Stimulated activated CD4-positive, alpha-beta T cell treated with anti-CD3 and anti-CD28 coated beads, Interleukin-1b, Interleukin-23, amount 100 ng/mL, for 4 hours (primary cell): ENCODE data around the gene PDZD7.
"Not testable (repeated sequence)": the region's sequence is repeated elsewhere in the genome, so short reads cannot be mapped to it uniquely, and the experiment has no call there.

Source experiments
- DNase-seq, 2 donors: peaks; one replicate each; pipeline ENCODE4 v3.0.0-alpha.2; 2020; ENCODE audit warnings: low read depth in 2 of 2

PDZD7 gene

DNA sequence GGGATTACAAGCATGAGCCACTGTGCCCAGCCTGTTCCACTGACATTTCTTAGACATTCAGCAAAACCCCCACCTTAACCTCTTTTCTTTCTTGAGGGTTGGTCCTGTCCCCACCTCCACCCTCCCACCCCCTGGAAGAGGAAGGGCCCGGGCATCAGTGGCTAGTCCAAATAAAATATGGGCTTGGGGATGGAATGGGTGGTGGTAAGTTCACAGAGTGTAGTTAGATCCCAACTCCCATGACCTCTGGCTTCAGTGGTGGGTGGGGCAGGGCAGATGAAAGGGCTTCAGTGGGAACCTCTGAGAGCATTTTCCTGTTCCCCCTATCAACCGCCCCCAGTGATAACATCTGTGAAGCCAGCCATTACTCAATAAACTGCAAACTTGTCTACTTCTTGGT lies 9.9 kb upstream of the PDZD7 start:
- DNase-seq: no peak

- DNase-seq: no peak
Measured at GRCh38 chr10:101040061-101040460, 9.1 kb upstream of the PDZD7 start.

DNA sequence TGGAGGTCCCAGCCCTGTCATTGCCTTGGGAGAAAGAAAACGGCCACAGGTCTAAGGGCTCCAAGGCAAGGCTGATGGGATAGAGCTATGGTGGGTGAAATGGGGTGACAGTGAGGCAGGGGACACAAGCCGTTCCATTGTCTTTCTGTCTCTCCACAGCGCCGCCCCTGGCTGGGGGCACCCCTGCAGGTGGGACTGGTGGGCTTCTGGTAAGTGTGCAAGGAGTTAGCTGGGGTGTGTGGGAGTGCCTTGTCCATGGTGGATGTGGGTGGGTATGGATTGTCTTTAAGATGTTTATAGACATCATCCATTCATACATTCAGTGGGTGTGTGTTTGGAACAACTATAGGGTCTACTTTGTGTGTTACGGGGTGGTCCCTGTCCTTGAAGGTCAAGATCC lies 7.6 kb upstream of the PDZD7 start:
- DNase-seq: no peak

DNA sequence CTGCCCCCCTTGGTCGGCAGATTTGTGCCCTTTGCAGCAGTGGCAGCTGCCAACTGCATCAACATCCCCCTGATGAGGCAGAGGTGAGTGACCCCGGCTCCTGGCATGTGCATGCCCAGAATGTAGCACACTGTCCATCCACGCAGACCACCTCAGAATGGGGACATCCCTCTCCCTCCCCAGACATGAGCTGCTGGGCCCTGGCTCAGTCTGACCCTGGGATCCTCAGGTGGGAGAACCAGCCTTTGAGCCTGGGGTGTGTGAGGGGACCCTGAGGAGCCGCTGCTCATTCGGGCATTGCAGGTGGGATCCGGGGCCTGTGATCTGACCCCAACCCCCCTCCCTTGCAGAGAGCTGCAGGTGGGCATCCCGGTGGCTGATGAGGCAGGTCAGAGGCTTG lies 5.8 kb upstream of the PDZD7 start:
- DNase-seq: no peak

GRCh38 chr10:101035916-101036702 lies 5.2 kb upstream of the PDZD7 start:
- DNase-seq: no peak

DNA sequence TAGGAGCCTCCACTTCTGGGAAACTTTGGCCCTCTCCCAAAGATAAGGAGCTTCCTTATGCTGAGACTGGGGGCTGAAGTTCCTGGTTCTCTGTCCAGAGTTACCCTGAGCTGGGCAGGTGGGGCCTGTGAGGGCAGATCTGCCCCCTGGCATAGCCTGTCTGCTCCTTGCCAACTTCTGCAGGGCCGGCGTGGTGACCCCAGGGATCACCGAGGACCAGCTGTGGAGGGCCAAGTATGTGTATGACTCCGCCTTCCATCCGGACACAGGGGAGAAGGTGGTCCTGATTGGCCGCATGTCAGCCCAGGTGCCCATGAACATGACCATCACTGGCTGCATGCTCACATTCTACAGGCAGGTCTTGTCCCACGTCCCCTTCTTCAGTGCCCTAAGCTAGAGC lies 4.4 kb upstream of the PDZD7 start:
- no peak for DNase-seq

- DNase-seq: not testable (repeated sequence)
Measured at GRCh38 chr10:101034404-101034803, 3.5 kb upstream of the PDZD7 start.

DNA sequence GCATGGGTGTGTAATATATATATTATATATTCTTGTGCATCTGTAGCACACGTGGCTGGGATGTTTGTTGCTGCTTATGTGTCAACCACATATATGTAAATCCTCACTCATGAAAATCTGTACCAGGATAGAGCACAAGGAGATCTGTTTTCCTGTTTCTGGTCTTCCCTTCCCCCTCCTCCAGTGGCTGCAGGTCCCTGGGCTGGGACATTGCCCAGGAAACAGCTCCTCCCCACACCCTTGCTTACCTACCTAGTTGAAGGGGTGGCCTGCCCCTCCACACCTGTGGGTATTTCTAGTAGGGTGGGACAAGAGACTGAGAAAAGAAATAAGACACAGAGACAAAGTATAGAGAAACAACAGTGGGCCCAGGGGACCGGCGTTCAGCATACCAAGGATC lies 2.3 kb upstream of the PDZD7 start:
- no peak for DNase-seq

DNA sequence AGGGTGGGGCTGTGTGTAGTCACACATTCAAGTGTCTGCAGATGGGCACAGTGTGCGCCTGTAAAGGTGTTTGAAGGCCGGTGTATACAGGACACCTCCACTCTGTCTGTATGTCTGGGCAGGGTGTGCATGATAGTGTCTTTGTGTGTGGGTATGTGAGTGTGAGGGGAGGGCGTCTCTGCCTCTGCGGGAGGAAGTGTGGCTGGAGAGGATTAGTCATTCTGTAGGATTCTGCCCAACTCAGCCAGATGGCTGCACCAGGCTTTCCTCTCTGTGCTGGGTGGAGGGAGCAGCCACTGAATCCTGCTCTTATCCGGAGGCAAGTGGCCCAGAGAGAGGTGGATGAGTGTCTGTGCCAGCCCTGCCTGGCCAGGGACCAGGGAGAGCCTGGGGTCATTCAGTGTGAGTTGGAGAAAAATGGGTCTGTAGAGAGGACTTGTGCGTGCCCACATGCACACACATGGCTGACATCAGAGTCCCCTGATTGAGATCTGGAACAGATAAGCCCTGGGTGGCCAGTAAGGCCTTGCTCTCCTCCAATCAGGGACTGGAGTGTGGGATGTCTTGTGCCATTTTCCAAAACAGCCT lies 1.8 kb upstream of the PDZD7 start:
- peak in 1 of 2 donors; percentile 53 for DNase-seq

GRCh38 chr10:101031796-101032636 lies 1.1 kb upstream of the PDZD7 start:
- DNase-seq: peak; percentile 57 to 60

DNA sequence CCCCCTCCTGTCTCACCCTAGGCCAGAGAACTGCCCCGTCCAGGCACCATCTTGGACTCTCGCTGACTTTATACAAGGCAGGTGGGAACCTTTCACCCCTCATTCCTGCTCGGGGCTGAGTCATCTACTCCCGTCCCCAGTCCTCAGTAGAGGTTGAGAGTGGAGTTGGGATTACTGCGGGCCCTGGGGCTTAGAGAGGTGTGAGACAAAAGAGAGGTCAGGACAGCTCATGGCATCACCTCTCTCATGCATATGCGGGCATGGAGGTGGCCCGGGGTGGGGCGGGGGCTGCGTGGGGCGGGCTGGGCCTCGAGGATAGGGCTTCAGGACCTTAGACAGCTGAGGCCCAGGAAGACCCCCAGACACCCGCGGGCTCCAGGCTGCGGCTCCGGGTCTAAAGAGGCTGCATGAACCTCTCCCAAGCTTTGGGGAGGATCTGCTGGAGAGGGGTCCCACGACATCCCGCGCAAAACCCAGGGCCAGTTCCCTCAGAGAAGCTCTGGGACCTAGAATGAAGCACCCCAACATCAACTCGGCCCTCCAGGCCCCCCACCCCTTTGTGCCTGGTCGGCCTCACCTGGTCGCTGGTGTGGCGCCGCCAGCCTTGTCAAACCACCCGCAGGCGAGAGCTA lies 317 bp downstream of the PDZD7 start:
- DNase-seq: no peak

GRCh38 chr10:101029520-101030295 lies 1.2 kb downstream of the PDZD7 start:
- DNase-seq: no peak

DNA sequence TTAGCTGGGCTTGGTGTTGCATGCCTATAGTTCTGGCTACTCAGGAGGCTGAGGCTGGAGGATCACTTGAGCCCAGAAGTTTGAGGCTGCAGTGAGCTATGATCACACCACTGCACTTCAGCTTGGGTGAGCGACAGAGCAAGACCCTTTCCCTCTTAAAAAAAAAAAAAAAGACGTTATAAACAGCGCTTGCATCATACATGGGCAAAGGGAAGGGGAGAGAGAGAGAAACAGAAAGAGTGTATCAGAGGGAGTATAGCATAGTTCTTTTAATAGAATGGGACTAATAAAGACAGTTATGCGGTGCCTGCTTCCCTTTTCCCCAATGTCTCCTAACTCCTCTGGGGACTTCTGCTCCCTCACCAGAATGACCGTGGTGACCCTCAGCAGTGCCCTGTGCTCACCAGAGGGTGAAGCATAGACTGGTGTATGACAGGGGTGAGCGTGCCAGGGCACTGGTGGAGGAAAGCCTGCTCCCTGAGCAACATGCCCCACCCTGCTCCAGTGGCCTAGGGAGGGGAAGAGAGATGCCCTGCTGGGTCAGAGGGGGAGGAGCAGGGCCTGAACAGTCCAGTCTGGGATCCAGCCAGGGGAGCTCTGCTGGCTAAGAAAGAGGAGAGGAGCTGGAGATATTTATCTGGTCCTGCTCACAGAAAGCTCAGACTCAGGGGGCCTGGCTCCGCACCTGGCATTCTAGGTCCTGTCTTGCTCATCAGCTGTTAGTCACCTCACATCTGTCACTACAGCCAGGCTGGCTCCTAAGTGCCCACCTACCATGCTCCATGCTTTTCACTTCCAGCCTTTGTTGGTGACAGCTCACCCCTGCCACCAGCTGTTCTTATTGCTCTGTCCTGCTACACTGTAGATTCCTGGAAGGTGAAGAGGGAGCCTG lies 2.2 kb downstream of the PDZD7 start:
- no peak for DNase-seq

- no peak for DNase-seq
Measured at GRCh38 chr10:101027106-101027720, 3.7 kb downstream of the PDZD7 start.

- no peak for DNase-seq
Measured at GRCh38 chr10:101022967-101023705, 7.8 kb downstream of the PDZD7 start.

DNA sequence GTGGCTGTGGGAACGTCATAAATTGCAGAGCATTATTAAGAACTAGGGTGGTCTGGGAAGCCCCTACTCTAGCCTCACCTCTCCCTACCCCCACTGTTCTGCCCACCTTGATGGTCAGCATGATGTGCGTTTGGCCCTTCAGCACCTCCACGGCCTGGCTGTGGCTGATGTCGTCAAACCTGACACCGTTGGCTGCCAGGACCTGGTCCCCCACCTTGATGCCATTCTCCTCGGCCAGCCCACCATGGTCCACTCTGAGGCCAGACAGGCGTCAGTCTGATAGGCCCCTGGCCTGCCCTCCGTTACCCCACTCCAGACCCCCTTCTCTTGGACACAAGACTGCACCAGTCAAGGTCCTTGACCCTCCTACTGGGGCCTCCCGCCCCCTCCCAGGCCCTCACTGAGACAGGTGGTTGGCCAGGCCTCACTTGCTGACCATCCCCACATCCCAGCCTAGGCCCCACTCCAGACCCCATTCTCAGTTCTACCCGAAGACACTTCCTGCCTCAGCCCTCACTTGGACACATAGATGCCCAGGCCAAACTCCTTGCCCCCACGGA lies 9.2 kb downstream of the PDZD7 start:
- DNase-seq: no peak

- DNase-seq: no peak
Measured at GRCh38 chr10:101021239-101021638, 9.7 kb downstream of the PDZD7 start.

DNA sequence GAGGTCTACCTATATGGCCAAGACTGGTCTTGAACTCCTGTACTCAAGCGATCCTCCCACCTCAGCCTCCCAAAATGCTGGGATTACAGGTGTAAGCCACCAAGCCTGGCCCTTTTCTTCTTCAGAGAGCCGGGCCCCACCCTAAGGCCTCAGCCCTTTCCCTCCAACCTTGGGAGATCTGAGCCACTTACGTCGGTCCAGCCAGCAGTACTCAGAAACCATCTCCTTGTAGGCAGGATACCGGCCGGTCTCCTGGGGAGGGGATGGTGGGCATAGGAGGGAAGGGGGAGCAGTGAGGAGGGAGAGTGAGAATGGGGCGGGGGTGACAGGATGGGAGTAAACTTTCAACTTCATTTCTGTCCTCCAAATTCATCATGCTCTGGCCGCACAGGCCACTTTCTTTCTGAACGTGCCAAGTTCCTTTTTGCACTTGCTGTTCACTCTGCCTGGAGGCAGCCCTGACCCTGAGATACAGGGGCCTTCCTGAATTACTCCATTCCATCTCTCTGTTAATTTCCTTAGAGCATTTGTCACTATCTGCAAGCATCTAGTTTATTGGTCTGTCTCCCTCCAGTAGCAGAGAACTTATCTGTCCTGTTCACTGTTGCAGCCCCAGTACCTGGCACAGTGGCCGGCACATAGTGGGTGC lies 10.4 kb downstream of the PDZD7 start:
- DNase-seq: no peak

GRCh38 chr10:101019440-101019703 lies 11.6 kb downstream of the PDZD7 start:
- no peak for DNase-seq
